Myocyte (in vitro differentiated cells): Measurements from ENCODE around the gene BRD3. TPM values are rescaled to one million over a fixed set of nuclear protein-coding genes. Genes with fewer than 3 reads are reported as not detected.

Experiments used
- DNase-seq: peaks from one replicate; pipeline ENCODE4 v3.0.0-alpha.2; 2012; ENCODE audit warnings: low read depth
- total RNA-seq: library from RNA; depleted of rRNA; stranded (reverse); fragments of >200 nt; gene quantifications from 2 replicates; pipeline ENCODE4 v1.2.3, GENCODE V29; 2014

BRD3 gene
- total RNA-seq, 1 donor from 2014 or later, result 14.2 TPM

GRCh38 chr9:134055981-134056461 is 11.8 kb downstream of the BRD3 start:
- DNase-seq, result peak; percentile 97

DNA sequence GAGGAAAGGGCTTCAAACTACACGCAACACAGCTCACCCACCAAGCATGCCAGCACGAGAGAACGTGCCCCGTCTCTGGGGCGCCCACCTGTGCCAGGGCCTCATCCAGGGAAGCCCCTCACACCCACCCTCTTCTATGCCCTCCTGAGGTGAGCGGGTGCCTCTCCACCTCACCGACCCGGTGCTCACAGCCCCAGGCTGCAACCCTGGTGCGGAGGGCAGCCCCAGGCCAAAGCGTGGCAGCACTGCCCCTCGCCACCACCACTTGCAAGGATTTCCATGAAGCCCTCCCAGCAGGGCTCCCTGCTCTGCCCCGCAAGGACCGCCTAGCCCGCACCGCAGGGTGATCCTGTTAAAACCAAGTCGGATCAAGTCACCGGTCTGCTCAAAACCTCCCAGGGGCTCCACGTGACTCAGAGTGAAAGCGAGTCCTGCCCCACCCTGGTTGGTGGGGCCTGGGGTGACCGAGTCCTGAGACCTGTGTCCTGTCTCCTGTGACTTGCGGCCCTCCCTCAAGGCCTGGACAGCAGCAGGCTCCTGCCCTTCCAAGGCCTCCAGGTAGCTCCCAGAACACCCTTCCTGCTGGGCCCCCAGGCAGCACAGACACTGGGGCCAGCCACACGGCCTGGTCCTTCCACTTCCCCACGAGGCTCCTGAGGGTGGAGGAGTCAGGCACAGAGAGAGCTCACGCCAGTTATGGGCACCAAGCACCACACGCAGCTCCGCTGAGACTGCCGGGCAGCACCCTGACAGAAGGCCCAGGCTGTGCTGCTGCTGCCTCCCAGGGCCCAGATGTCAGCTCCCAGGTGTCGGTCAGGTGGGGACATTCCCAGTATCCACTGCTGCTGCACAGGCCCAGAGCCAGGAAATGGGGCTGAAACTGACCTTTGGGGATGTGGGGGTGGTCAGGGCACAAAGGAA is 12.7 kb downstream of the BRD3 start:
- DNase-seq, result no peak

- DNase-seq, result no peak
Observed at GRCh38 chr9:134053941-134054761, 13.7 kb downstream of the BRD3 start.

DNA sequence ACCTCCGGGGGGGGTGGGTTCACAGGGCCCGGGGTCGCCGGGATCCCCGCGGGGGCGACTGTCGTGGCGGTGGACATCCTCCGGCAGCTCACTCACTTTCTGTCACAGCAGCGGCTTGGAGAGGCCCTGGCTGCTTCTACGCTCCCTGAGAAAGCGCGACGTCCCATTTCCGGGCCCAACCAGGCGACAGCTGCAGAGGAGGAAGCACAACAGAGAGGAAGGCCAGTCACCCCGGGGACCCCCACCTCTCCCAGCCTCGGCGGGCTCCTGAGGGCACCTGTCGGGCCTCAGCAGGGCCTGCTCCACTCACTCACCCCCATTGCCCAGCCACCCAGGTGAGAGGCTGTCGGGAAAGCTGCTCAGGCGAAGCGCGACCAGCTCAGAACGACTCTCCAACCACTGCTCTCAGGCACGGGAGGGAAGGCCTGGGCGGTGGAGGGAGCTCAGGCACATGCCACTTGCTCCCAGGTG is 14.4 kb downstream of the BRD3 start:
- DNase-seq, result no peak

- no peak for DNase-seq
Observed at GRCh38 chr9:134052941-134053340, 14.9 kb downstream of the BRD3 start.

DNA sequence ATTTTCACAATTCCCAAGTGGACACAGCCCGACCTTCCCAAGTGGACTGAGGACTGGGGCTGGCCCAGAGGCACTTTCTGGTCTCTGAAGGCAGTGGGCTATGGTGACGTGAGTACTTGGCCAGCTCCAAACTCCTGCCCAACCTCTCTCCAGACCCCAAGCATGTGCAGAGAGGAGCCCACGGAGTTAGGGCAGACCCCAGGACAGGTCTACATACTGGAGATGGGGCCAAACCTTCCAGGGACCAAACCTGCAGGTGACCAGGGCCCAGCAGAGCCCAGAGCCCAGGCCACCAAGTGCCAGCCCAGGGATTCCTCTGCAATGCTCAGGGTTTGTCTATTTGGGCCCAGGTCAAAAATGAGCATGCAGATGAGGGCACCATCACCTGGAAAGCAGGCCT is 15.3 kb downstream of the BRD3 start:
- no peak for DNase-seq

DNA sequence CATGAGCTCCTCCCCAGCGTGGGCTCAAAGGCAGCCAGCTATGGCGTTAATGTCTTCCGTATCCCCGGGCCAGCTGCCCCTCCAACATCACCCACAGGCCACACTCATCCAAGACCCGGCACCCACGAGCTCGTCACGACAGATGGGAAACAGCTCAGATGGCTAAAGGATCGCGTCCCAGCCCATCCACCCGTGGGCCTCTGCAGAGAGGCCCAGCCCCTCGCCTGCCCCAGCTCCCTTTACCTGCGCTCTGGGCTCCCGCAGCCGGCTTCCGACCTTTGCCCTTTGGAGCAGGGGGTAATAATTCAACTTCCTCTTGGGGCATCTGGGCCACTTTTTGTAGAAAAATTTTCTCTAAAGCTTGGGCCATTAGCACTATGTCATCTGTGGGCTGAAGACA is 16.5 kb downstream of the BRD3 start:
- DNase-seq, result peak; percentile 72

GRCh38 chr9:134050726-134051125 is 17.1 kb downstream of the BRD3 start:
- no peak for DNase-seq

DNA sequence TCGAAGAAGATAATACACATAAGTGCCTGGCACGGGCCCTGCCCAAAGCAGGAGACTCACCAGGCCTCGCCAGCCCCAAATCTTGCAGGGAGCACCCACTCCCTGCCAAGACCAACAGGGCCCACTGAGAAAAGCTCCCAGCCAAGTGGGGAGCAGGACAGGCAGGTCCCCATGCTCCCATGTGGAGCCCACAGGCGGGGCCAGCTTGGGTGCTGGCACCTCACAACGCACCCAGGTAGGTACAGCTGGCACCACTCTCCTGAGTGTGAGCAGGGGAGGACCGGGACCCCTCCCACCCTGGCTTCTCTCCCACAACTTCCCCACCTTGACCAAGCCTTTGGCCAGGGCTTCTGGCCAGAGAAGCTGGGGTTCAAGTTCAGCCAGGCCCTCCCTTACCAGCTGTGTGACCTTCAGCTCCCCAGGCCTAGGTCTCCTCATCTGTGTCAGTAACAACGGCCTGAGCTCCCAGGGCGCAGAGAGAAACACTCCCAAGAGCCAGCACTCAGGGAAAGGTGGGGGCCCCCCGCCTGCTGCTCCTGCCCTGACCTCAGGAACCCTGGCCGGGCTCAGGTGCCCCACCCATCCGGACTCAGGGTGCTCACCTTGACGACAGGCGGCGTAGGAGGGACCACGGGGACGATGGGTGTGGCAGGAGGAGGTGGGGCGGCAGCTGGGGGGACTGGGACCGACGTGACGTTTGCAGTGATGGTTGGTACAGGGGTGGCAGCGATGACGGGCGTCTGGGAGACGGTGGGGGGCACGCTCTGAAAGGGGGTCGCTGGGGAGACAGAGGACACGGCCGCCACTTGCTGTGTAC is 17.8 kb downstream of the BRD3 start:
- no peak for DNase-seq

- peak; percentile 81 for DNase-seq
Observed at GRCh38 chr9:134049236-134049635, 18.6 kb downstream of the BRD3 start.

GRCh38 chr9:134048582-134048968 is 19.3 kb downstream of the BRD3 start:
- DNase-seq, result no peak

- no peak for DNase-seq
Observed at GRCh38 chr9:134047868-134048581, 19.8 kb downstream of the BRD3 start.

- no peak for DNase-seq
Observed at GRCh38 chr9:134046894-134047681, 20.7 kb downstream of the BRD3 start.

DNA sequence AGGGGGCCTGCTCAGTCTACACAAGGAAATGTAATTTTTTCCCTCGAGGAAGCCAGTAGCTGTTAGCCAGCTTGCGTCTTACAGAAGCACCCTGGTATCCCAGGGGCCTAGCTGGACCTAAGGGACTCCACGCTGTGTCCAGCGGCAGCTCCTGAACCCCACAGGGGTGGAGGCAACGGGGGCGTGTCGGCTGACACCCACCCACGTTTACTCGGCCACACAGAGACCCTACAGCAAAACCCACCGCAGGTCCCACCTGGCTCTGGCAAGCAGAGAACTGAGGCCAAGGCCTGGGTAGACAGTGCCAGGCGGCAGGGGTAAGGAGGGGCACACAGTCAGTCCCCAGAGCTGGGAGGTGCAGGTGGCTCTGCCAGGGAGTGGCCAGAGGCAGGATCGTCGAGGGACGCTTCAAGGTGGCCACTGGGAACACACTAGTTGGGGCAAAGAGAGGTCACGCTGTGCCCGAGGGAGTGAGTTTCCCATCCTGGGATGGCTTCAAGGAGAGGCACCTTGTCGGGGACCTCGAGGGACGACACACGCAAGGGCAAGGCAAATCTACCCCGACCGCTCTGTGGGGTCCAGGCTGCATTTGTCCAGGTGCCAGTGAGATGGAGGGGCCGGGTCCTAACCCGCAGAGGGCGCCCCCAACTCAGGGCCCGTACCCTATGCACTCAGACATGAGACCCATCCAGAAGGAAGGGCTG is 21.8 kb downstream of the BRD3 start:
- no peak for DNase-seq

DNA sequence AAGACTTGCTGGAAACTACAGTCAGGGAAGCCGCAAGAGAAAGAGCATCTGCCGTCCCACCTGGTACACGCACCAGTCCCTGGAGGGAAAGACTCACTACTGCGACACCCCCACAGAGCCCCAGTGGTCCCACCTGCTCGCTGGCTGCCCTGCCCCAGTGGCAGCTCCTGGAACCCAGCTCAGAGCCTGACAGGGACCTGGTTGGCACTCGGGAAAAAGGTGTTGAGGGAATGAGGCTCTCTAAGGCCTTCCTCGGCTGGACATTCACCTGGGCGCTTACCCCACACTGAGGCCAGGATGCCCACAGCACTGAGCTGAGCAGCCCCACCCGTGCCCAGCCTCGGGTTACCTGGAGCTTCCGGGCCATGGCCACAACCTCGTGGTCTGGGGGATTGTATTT is 22.9 kb downstream of the BRD3 start:
- no peak for DNase-seq

GRCh38 chr9:134043531-134043988 is 24.3 kb downstream of the BRD3 start:
- DNase-seq, result no peak

GRCh38 chr9:134041649-134041962 is 26.2 kb downstream of the BRD3 start:
- DNase-seq, result no peak

GRCh38 chr9:134040781-134041648 is 26.8 kb downstream of the BRD3 start:
- DNase-seq, result no peak
